Stimulated activated naive CD8-positive, alpha-beta T cell treated with anti-CD3 and anti-CD28 coated beads, Interleukin-15, Interleukin-2, amounts not matched to agents 100 ng/mL and 50 ng/mL, for 24 hours (primary cell): ENCODE measurements around the gene CISTR.
"Not testable (repeated sequence)": the region's sequence is repeated elsewhere in the genome, so short reads cannot be mapped to it uniquely, and the experiment has no call there.

Experiments used
- H3K27ac Mint-ChIP-seq: one replicate; pipeline ENCODE4 v1.8.0; 2021; ENCODE audit warnings: mild to moderate bottlenecking, mixed read lengths
- H3K27me3 Mint-ChIP-seq: one replicate; pipeline ENCODE4 v1.8.0; 2021; ENCODE audit warnings: mixed read lengths
- H3K36me3 Mint-ChIP-seq: one replicate; pipeline ENCODE4 v1.8.0; 2021; ENCODE audit warnings: low read depth, mixed read lengths
- H3K4me1 Mint-ChIP-seq: one replicate; pipeline ENCODE4 v1.8.0; 2021; ENCODE audit warnings: low read depth, mixed read lengths
- H3K4me3 Mint-ChIP-seq: one replicate; pipeline ENCODE4 v1.8.0; 2021; ENCODE audit warnings: mild to moderate bottlenecking, mixed read lengths
- H3K9me3 Mint-ChIP-seq: one replicate; pipeline ENCODE4 v1.8.0; 2021; ENCODE audit warnings: mixed read lengths

Gene CISTR

DNA sequence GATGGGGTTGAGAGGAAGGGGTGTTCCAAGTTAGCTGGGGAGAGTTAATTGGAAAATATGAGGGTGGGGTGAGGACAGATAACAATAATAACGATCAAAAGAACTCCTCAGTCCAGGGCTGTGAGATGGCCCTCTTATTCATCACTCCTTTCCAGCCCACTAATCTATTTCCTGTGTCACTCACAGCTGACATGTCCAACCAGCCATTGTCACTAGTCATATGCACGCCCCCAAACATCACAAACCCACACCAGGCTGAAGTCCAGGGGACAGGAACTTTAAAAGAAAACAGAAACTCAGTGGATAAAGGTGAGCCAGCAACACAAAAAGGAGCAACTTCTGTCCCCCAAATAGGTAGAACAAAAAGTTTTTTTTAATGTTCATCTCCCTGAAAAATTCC, 25.4 kb downstream of the CISTR start:
- peak overlapping the region; percentile 90 for H3K4me3 Mint-ChIP-seq
- peak overlapping the region; percentile 22 for H3K27ac Mint-ChIP-seq
- H3K27me3 Mint-ChIP-seq: no peaks in the 10 kb centered on the region
- H3K9me3 Mint-ChIP-seq: no peaks in the 10 kb centered on the region
- H3K4me1 Mint-ChIP-seq: peaks cover 20% of the 10 kb centered on the region
- no peaks in the 10 kb centered on the region for H3K36me3 Mint-ChIP-seq

- H3K4me1 Mint-ChIP-seq: peaks cover 20% of the 10 kb centered on the region
- peak overlapping the region; percentile 90 for H3K4me3 Mint-ChIP-seq
- H3K36me3 Mint-ChIP-seq: peaks cover 4% of the 10 kb centered on the region
- no peaks in the 10 kb centered on the region for H3K9me3 Mint-ChIP-seq
- no peak overlapping the region for H3K27ac Mint-ChIP-seq
- H3K27me3 Mint-ChIP-seq: no peaks in the 10 kb centered on the region
These were observed 26.0 kb downstream of the CISTR start for GRCh38 chr12:53725824-53726223.

- Mint-ChIP-seq H3K4me1 (peaks cover 13% of the 10 kb centered on the region), H3K36me3 (peaks cover 9% of the 10 kb centered on the region), H3K4me3 (no peak overlapping the region), H3K9me3 (no peaks in the 10 kb centered on the region), H3K27ac (no peak overlapping the region), H3K27me3 (no peaks in the 10 kb centered on the region)
These were observed 29.2 kb downstream of the CISTR start for GRCh38 chr12:53722450-53723041.

DNA sequence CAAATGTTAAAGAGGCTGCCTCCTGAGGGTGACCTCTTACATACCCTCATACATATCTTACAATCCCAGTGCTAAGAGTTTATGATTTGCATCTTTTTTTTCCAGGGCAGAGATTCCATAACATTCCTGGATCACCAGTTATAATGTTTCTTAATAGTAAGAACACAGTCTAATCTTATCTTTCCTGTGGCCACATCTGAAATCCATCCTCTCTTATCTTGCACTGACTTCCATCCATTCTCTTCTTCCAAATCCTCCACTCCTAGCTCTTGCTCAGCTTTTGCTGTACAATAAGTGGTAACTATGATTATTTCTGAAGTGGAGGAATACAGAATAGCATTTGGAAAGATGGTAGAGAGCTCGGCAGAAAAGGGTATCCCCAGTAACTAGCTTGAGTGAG, 30.8 kb downstream of the CISTR start:
- H3K27ac Mint-ChIP-seq: no peak overlapping the region
- no peaks in the 10 kb centered on the region for H3K27me3 Mint-ChIP-seq
- no peak overlapping the region for H3K4me3 Mint-ChIP-seq
- peaks cover 9% of the 10 kb centered on the region for H3K36me3 Mint-ChIP-seq
- no peaks in the 10 kb centered on the region for H3K4me1 Mint-ChIP-seq
- H3K9me3 Mint-ChIP-seq: no peaks in the 10 kb centered on the region

GRCh38 chr12:53719649-53720048, 32.1 kb downstream of the CISTR start:
- H3K27ac Mint-ChIP-seq: no peak overlapping the region
- peaks cover 12% of the 10 kb centered on the region for H3K36me3 Mint-ChIP-seq
- H3K4me3 Mint-ChIP-seq: no peak overlapping the region
- H3K9me3 Mint-ChIP-seq: no peaks in the 10 kb centered on the region
- no peaks in the 10 kb centered on the region for H3K27me3 Mint-ChIP-seq
- H3K4me1 Mint-ChIP-seq: no peaks in the 10 kb centered on the region

- not testable (repeated sequence) for H3K27ac Mint-ChIP-seq, H3K4me1 Mint-ChIP-seq, H3K9me3 Mint-ChIP-seq, H3K27me3 Mint-ChIP-seq, H3K4me3 Mint-ChIP-seq
- peaks cover 13% of the 10 kb centered on the region for H3K36me3 Mint-ChIP-seq
These were observed 33.2 kb downstream of the CISTR start for GRCh38 chr12:53718567-53718966.

- no peak overlapping the region for H3K4me3 Mint-ChIP-seq
- no peaks in the 10 kb centered on the region for H3K9me3 Mint-ChIP-seq
- H3K4me1 Mint-ChIP-seq: no peaks in the 10 kb centered on the region
- H3K36me3 Mint-ChIP-seq: peaks cover 13% of the 10 kb centered on the region
- no peaks in the 10 kb centered on the region for H3K27me3 Mint-ChIP-seq
- no peak overlapping the region for H3K27ac Mint-ChIP-seq
These were observed 34.5 kb downstream of the CISTR start for GRCh38 chr12:53717319-53717718.

DNA sequence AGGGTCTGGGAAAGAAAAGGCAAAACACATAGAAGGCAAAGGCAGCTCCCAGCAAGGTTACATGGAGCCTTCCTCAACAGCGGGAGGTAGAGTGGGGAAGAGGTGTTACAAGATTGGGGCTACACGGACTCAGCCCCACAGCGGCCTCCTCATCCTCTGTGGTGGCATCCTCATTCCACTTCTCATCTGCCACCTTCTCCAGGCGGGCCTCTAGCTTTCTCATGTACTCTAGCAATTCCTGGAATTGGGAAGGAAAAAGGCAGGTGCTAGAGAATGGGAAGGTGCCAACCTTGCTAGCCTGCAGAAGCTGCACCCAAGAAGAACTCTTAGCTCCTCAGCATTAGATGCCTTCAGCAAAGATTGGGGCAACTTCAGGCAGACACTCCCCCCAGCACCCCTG, 37.8 kb downstream of the CISTR start:
- no peaks in the 10 kb centered on the region for H3K9me3 Mint-ChIP-seq
- H3K27me3 Mint-ChIP-seq: no peaks in the 10 kb centered on the region
- H3K4me3 Mint-ChIP-seq: no peak overlapping the region
- no peak overlapping the region for H3K27ac Mint-ChIP-seq
- peaks cover 9% of the 10 kb centered on the region for H3K36me3 Mint-ChIP-seq
- no peaks in the 10 kb centered on the region for H3K4me1 Mint-ChIP-seq

DNA sequence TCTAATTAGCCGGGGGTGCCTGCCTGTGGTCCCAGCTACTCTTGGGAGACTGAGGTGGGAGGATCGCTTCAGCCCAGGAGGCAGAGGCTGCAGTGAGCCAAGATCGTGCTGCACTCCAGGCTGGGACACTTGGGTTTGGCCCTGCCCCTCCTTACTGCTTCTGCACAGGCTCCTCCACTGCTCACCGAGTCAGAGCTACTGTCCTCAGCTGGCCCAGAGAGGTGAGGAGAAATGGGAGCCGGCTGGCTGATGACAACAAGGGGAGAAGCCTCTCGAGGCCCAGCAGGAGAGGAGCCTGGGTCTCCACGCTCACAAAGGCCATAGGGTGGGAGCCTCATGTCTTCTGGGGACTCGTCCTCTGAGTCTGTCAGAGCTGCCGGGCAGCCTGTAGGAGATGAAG, 38.3 kb downstream of the CISTR start:
- H3K36me3 Mint-ChIP-seq: peaks cover 9% of the 10 kb centered on the region
- H3K4me1 Mint-ChIP-seq: no peaks in the 10 kb centered on the region
- no peaks in the 10 kb centered on the region for H3K9me3 Mint-ChIP-seq
- no peaks in the 10 kb centered on the region for H3K27me3 Mint-ChIP-seq
- H3K4me3 Mint-ChIP-seq: no peak overlapping the region
- H3K27ac Mint-ChIP-seq: no peak overlapping the region

DNA sequence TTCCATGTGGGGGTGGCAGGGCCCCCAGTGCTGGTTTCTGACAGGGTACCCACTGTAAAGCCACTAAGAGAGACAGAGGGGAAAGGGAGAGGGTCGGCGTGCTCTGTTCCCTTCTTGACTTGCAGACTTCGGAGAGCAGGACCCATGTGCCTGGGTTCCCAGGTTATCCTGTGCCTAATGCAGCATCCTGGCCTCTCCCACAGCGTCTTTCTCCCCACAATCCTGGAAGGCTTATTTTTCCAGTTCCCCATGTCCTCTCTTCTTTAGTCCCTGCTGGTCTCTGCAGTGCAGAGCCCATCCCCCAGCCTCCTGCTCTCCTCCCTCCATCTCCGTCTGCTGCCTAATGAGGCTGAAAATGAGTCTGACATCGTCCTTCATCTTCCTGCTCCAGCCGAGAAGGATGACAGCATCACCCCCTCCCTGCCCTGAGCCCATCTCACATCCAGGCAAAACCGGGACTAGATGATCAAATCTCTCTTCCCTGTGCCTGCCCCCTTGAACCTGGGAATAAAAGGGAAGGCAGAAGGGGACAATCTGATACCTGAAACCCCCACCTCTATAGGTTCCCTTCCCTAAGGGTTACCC, 39.6 kb downstream of the CISTR start:
- Mint-ChIP-seq H3K4me3 (no peak overlapping the region), H3K9me3 (no peaks in the 10 kb centered on the region), H3K27ac (no peak overlapping the region), H3K4me1 (no peaks in the 10 kb centered on the region), H3K27me3 (peaks cover 6% of the 10 kb centered on the region), H3K36me3 (peaks cover 9% of the 10 kb centered on the region)

DNA sequence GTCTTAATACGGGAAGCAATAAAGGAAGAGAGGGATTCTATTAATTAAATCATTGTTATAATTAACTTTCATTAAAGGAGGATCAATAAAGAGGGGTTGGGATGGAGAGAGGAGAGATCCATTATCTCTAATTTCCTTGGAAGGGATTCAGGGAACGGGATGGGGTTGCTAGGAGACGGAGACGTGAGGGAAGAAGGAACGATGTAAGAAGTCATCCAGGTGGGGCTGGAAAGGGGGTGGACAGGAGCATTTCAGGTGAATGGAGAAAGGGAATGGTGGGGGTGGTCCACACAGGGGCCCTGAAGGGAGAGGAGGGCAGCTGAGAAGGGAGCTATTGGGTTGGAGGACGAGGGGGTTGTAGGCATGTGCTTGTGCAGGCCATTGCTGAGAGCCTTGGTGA, 41.7 kb downstream of the CISTR start:
- H3K36me3 Mint-ChIP-seq: peaks cover 9% of the 10 kb centered on the region
- H3K27me3 Mint-ChIP-seq: peaks cover 19% of the 10 kb centered on the region
- no peaks in the 10 kb centered on the region for H3K4me1 Mint-ChIP-seq
- no peak overlapping the region for H3K4me3 Mint-ChIP-seq
- no peak overlapping the region for H3K27ac Mint-ChIP-seq
- H3K9me3 Mint-ChIP-seq: no peaks in the 10 kb centered on the region

- Mint-ChIP-seq H3K36me3 (peaks cover 6% of the 10 kb centered on the region), H3K4me1 (no peaks in the 10 kb centered on the region), H3K4me3 (no peak overlapping the region), H3K27ac (no peak overlapping the region), H3K27me3 (peaks cover 21% of the 10 kb centered on the region), H3K9me3 (no peaks in the 10 kb centered on the region)
These were observed 42.1 kb downstream of the CISTR start for GRCh38 chr12:53709671-53710070.

DNA sequence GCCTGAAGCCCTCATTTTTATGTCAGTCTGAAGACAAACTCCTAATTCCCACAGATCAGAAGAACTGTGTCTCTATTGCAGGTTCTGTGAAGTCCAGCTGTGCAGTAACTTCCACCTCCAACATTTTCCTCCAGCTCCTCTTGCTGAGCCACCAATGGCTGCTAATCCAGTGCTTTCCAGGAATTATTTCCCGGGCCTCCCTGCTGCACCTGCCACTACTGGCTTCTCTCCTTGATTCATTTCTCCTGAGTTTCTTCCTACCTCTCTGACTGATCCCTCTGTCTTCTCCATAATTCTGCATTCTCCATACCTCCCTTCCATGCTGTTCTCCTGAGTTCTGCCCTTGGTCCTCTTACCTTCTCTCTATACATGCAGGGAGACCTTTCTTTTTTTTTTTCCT, 45.7 kb downstream of the CISTR start:
- Mint-ChIP-seq H3K27me3 (peaks cover 54% of the 10 kb centered on the region), H3K9me3 (no peaks in the 10 kb centered on the region), H3K4me3 (no peak overlapping the region), H3K36me3 (no peaks in the 10 kb centered on the region), H3K4me1 (no peaks in the 10 kb centered on the region), H3K27ac (peak overlapping the region; percentile 28)

GRCh38 chr12:53703756-53704155, 48.0 kb downstream of the CISTR start:
- Mint-ChIP-seq H3K4me3 (no peak overlapping the region), H3K27me3 (peaks cover 77% of the 10 kb centered on the region), H3K4me1 (no peaks in the 10 kb centered on the region), H3K9me3 (no peaks in the 10 kb centered on the region), H3K36me3 (no peaks in the 10 kb centered on the region), H3K27ac (no peak overlapping the region)

DNA sequence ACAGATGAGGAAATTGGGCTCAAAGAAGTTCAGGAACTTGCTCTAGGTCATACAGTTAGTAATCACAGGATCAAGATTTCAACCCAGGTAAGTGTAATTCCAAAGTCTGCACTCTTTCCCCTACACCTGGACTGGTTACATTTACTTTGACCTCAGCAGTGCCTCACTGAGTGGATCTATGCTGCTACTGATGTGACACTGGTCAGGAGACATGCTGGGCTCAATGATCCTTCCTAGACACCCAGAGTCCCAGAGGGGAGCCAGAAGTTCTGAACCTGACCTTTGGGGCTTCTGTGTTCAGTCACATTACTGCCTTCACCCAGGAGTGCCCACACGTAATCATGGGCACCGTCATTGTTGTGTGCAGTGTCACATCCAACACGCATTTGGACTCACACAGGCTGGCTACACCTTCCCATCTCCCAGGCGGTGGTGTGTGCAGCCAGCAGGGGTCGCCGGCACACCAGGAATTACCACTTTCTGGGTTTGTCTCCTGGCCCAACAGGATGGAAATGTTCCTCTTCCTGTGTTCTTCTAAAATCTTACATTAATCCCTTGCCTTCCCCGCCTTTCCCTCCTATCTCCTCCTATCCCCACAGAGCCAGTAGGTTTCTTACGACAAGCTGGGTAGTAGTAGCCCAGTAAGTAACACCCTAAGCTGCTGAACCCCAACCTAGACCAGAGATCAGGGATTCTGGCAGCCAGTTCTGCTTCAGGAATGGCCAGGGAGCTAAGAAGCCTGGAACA, 50.1 kb downstream of the CISTR start:
- Mint-ChIP-seq H3K9me3 (no peaks in the 10 kb centered on the region), H3K4me3 (no peak overlapping the region), H3K36me3 (no peaks in the 10 kb centered on the region), H3K27ac (peak overlapping the region; percentile 34), H3K4me1 (peaks cover 4% of the 10 kb centered on the region), H3K27me3 (peaks cover 87% of the 10 kb centered on the region)
